Liver (tissue), 9 donors: ENCODE data around the gene CAMK2B. TPM values are rescaled to one million over a fixed set of nuclear protein-coding genes. Genes with fewer than 3 reads are reported as not detected.

Source experiments
- DNase-seq: peaks from one replicate; pipeline ENCODE4 v3.0.0-alpha.2; 2017; ENCODE audit warnings: low spot score
- H3K27ac ChIP-seq, 2 donors: one replicate each; pipeline ENCODE4 v1.7.0; 2013; ENCODE audit warnings: inconsistent platforms in 2 of 2, low read length in 2 of 2, control low read depth in 1 of 2, low read depth in 1 of 2, mild to moderate bottlenecking in 1 of 2
- H3K27me3 ChIP-seq, 4 donors: one replicate each; pipeline versions ENCODE4 v1.6.1 to v1.7.0; 2013; ENCODE audit warnings: low read length in 3 of 4, inconsistent platforms in 1 of 4, mild to moderate bottlenecking in 1 of 4, moderate library complexity in 1 of 4; ENCODE audit not compliant: control insufficient read depth in 4 of 4, insufficient read depth in 4 of 4
- H3K36me3 ChIP-seq, 4 donors: one replicate each; pipeline versions ENCODE4 v1.6.1 to v1.7.0; 2013; ENCODE audit warnings: low read length in 3 of 4, mild to moderate bottlenecking in 3 of 4, low read depth in 1 of 4, moderate library complexity in 1 of 4; ENCODE audit not compliant: control insufficient read depth in 4 of 4, insufficient read depth in 3 of 4
- H3K4me1 ChIP-seq, 4 donors: one replicate each; pipeline versions ENCODE4 v1.6.1 to v1.7.0; 2013; ENCODE audit warnings: low read length in 3 of 4, mild to moderate bottlenecking in 3 of 4, moderate library complexity in 1 of 4; ENCODE audit not compliant: control insufficient read depth in 4 of 4, insufficient read depth in 4 of 4
- H3K4me3 ChIP-seq, 3 donors: one replicate each; pipeline versions ENCODE4 v1.6.1 to v1.7.0; 2013; ENCODE audit warnings: low read length in 3 of 3, control low read depth in 1 of 3, low read depth in 1 of 3, mild to moderate bottlenecking in 1 of 3
- H3K9ac ChIP-seq, 2 donors: one replicate each; pipeline ENCODE4 v1.7.0; 2013; ENCODE audit warnings: low read length in 2 of 2, mild to moderate bottlenecking in 2 of 2, moderate library complexity in 2 of 2, control low read depth in 1 of 2, low read depth in 1 of 2
- H3K9me3 ChIP-seq, 4 donors: one replicate each; pipeline versions ENCODE4 v1.6.1 to v1.7.0; 2013; ENCODE audit warnings: low read length in 3 of 4; ENCODE audit not compliant: control insufficient read depth in 4 of 4
- ATF3 ChIP-seq: IDR thresholded peaks from 2 replicates; pipeline ENCODE4 v1.6.1; 2016; ENCODE audit warnings: antibody characterized with exemption
- EGR1 ChIP-seq, 2 donors: IDR thresholded peaks; 2 replicates each; pipeline ENCODE4 v1.6.1; 2016 to 2018; ENCODE audit warnings: antibody characterized with exemption in 2 of 2, low read depth in 2 of 2
- FOXA1 ChIP-seq: IDR thresholded peaks from 2 replicates; pipeline ENCODE4 v1.6.1; 2016; ENCODE audit warnings: antibody characterized with exemption
- FOXA2 ChIP-seq: IDR thresholded peaks from 2 replicates; pipeline ENCODE4 v1.6.1; 2016; ENCODE audit warnings: antibody characterized with exemption
- GABPA ChIP-seq, 2 donors: IDR thresholded peaks in 1 of 2; conservative IDR thresholded peaks in 1 of 2; 2 replicates each; pipeline ENCODE4 v1.6.1; 2016; ENCODE audit warnings: antibody characterized with exemption in 2 of 2, mild to moderate bottlenecking in 1 of 2, moderate library complexity in 1 of 2
- HNF4G ChIP-seq: IDR thresholded peaks from 2 replicates; pipeline ENCODE4 v1.6.1; 2016; ENCODE audit warnings: antibody characterized with exemption
- JUND ChIP-seq, 2 donors: IDR thresholded peaks; 2 replicates each; pipeline ENCODE4 v1.6.1; 2016; ENCODE audit warnings: antibody characterized with exemption in 2 of 2
- REST ChIP-seq: IDR thresholded peaks from 2 replicates; pipeline ENCODE4 v1.6.1; 2016; ENCODE audit warnings: antibody characterized with exemption, mild to moderate bottlenecking
- TAF1 ChIP-seq: conservative IDR thresholded peaks from 2 replicates; pipeline ENCODE4 v1.6.1; 2016; ENCODE audit warnings: antibody characterized with exemption, mild to moderate bottlenecking
- YY1 ChIP-seq: IDR thresholded peaks from 2 replicates; pipeline ENCODE4 v1.6.1; 2016; ENCODE audit warnings: antibody characterized with exemption, mild to moderate bottlenecking
- ZBTB33 ChIP-seq: IDR thresholded peaks from 2 replicates; pipeline ENCODE4 v1.6.1; 2016; ENCODE audit warnings: antibody characterized with exemption
- whole genome bisulfite sequencing: extraction: QIAGEN DNeasy Blood & Tissue Kit; methylation state at CpG from one replicate; pipeline ENCODE4 v1.1.7; 2013; 5-methylcytosine and 5-hydroxymethylcytosine counted together
- polyA plus RNA-seq, 2 donors: library from polyadenylated mRNA; stranded (reverse) in 1 of 2; unstranded in 1 of 2; fragments of 200-250 nt in 1 of 2; fragments of >200 nt in 1 of 2; fragmentation: Nextera tagmentation in 1 of 2; extraction: Ambion mirVana in 1 of 2; gene quantifications; one replicate each; pipeline versions ENCODE4 v1.2.1 to v1.2.3, GENCODE V29; 2013 to 2015
- total RNA-seq, 2 donors: library from RNA; depleted of rRNA; stranded (reverse); fragments of >200 nt; gene quantifications; one replicate each; pipeline ENCODE4 v1.2.3, GENCODE V29; 2014
- donor health status: healthy.
- donor health status: healthy.
- donor health status: healthy.
- donor health status: healthy.
- donor health status: healthy.

Gene CAMK2B
- total and polyA plus RNA-seq, 4 donors: 2.1 to 3.3 (median 2.2) TPM; not detected in 1

GRCh38 chr7:44292876-44293560 is 32.4 kb downstream of the CAMK2B start:
- H3K4me3 ChIP-seq: no peak overlapping the region
- TF ChIP-seq ATF3: no peak
- TF ChIP-seq GABPA (IDR thresholded peaks at IDR 0.05 in 1 of 2, conservative IDR thresholded peaks at IDR 0.05 in 1 of 2): no peak
- 89% methylated on average over 13 of the region's 13 CpGs for WGBS
- no peaks in the 10 kb centered on the region for H3K27me3 ChIP-seq
- H3K9ac ChIP-seq: no peak overlapping the region
- H3K36me3 ChIP-seq: no peaks in the 10 kb centered on the region
- no peak for DNase-seq
- no peak overlapping the region for H3K27ac ChIP-seq
- no peaks in the 10 kb centered on the region for H3K9me3 ChIP-seq
- peaks cover 0 to 4% (median under 1%) of the 10 kb centered on the region in 4 donors for H3K4me1 ChIP-seq

- no peaks in the 10 kb centered on the region for H3K36me3 ChIP-seq
- H3K4me1 ChIP-seq: peaks cover 0 to 4% (median 0%) of the 10 kb centered on the region in 4 donors
- H3K9me3 ChIP-seq: no peaks in the 10 kb centered on the region
- no peak for DNase-seq
- 76% methylated on average over 1 of the region's 1 CpG for WGBS
- H3K9ac ChIP-seq: no peak overlapping the region
- no peak overlapping the region for H3K27ac ChIP-seq
- no peaks in the 10 kb centered on the region for H3K27me3 ChIP-seq
- no peak for TF ChIP-seq JUND (IDR thresholded peaks at IDR 0.05)
- TF ChIP-seq EGR1 (IDR thresholded peaks at IDR 0.05; ENCODE audit: low read depth in 2 of 2): no peak
- TF ChIP-seq HNF4G: no peak
- no peak for TF ChIP-seq TAF1
- no peak for TF ChIP-seq YY1
- no peak for TF ChIP-seq FOXA1
- TF ChIP-seq FOXA2: no peak
- TF ChIP-seq ZBTB33: no peak
- no peak for TF ChIP-seq REST
- no peak overlapping the region for H3K4me3 ChIP-seq
These were observed 33.0 kb downstream of the CAMK2B start for GRCh38 chr7:44292420-44292817.
